Activated T-helper 1 cell treated with Interleukin-2 at 50 U/mL for 16 hours (primary cell): ENCODE measurements around the gene DOCK7.
"Not testable (repeated sequence)": the region's sequence is repeated elsewhere in the genome, so short reads cannot be mapped to it uniquely, and the experiment has no call there.

ENCODE experiments used
- DNase-seq: peaks from one replicate; pipeline ENCODE4 v3.0.0-alpha.2; 2020; ENCODE audit warnings: low read depth

The DOCK7 gene, protein sequence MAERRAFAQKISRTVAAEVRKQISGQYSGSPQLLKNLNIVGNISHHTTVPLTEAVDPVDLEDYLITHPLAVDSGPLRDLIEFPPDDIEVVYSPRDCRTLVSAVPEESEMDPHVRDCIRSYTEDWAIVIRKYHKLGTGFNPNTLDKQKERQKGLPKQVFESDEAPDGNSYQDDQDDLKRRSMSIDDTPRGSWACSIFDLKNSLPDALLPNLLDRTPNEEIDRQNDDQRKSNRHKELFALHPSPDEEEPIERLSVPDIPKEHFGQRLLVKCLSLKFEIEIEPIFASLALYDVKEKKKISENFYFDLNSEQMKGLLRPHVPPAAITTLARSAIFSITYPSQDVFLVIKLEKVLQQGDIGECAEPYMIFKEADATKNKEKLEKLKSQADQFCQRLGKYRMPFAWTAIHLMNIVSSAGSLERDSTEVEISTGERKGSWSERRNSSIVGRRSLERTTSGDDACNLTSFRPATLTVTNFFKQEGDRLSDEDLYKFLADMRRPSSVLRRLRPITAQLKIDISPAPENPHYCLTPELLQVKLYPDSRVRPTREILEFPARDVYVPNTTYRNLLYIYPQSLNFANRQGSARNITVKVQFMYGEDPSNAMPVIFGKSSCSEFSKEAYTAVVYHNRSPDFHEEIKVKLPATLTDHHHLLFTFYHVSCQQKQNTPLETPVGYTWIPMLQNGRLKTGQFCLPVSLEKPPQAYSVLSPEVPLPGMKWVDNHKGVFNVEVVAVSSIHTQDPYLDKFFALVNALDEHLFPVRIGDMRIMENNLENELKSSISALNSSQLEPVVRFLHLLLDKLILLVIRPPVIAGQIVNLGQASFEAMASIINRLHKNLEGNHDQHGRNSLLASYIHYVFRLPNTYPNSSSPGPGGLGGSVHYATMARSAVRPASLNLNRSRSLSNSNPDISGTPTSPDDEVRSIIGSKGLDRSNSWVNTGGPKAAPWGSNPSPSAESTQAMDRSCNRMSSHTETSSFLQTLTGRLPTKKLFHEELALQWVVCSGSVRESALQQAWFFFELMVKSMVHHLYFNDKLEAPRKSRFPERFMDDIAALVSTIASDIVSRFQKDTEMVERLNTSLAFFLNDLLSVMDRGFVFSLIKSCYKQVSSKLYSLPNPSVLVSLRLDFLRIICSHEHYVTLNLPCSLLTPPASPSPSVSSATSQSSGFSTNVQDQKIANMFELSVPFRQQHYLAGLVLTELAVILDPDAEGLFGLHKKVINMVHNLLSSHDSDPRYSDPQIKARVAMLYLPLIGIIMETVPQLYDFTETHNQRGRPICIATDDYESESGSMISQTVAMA (N-terminal part only)

DNA sequence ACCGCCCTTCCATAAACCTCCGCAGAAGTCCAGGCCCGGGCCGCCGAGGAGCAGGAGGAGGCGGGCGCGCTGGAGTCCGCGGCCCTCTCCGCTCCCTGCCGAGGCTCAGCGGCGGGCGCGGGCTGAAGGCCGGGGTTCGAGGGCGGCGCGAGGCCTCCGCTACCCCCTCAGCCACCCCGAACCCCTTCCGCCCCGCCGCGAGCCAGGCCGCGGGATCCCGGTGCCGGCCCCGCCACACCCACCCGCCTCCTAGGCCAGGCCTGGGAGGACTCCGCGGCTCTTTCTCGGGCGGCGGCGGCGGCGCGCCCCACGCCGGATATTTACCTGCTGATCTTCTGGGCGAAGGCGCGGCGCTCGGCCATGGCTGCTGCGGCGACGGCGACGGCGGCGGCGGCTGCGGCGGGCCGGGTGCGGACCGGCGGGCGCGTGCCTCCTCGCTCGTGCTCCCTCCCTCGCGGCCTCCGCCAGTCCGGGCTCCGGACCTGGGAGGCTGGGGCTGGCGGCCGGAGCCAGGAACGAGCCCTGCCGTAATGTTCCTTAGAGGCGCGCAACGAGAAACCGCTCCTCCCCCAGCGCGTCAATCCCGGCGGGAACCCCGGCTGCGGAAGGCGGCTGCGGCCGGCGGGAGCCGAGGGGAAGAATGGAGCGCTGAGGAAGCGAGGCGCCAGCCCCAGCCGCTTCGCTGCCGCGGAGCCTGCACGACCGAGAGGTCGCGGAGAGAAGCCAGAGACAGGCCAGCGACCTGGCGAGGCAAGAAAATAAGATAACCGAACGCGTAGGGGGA is at the start of gene DOCK7:
Gene DOCK7, minus strand, starts transcription at position 484 of the 784 bp plus-strand sequence. Its CDS starts 122 bp downstream, at position 362.
- peak; percentile 34 for DNase-seq

DNA sequence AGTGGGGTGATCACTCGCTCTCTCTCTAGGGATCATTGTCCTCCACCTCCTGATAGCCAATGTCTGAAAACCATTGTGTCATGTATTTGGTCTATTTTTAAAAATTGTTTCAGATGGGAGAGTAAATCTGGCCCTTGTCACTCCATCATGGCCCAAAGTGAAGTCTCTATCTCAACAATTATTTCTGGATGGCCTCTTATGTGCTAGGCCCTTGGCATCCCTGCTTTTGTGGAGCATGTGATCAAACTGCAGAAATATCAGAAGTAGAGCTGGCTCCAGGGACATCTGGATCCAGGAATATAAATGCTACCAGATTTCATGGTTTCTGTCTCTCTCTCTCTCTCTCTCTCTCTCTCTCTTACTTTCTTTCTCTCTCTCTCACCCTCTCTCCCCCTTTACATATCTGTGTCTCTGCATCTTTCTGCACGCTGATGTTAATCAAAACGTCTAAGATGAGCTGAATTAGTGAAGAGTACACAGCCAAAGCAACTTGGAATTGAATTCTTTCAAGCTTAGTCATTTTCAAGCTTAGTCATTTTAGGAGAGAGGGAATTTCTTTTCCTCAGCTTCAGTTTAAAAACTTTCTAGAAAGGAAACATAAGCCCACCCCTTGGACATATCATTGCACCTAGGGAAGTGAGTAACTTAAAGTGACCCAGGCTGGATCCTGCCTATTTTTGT is 47.4 kb upstream of the DOCK7 start:
- no peak for DNase-seq

DNA sequence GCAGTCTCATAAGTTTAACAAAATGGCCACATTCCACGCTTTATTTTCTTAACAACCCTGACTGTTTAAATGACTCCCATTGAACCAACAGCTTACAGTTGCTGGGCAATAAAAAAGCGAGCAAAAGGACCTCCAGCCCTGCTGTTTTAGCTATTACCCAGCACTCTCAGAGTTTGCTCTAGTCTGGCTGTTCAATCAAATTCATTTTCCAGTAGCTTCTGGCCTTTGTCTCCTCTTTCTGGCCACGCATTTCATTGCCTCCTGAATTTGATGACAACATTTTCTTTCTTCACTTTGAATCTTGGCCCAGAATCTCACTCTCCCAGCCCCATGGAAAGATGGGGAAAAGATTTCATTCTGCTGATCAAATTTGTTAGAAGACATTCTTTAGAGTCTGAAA is 44.1 kb upstream of the DOCK7 start:
- DNase-seq: no peak

DNA sequence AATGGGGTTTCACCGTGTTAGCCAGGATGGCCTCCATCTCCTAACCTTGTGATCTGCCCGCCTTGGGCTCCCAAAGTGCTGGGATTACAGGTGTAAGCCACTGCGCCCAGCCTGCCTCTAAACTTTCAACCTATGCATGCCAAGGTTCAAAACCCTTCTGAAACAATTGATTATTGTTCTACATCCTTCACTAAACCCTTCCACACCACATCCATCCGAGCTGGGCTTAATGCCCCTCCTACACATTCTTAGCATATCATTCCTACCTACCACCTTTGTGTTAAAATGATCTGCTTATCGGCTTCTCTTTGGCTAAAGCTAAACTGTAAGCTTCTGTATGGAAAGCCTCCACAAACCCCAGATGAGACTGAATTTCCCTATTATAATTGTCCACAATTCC is 40.8 kb upstream of the DOCK7 start:
- no peak for DNase-seq

DNA sequence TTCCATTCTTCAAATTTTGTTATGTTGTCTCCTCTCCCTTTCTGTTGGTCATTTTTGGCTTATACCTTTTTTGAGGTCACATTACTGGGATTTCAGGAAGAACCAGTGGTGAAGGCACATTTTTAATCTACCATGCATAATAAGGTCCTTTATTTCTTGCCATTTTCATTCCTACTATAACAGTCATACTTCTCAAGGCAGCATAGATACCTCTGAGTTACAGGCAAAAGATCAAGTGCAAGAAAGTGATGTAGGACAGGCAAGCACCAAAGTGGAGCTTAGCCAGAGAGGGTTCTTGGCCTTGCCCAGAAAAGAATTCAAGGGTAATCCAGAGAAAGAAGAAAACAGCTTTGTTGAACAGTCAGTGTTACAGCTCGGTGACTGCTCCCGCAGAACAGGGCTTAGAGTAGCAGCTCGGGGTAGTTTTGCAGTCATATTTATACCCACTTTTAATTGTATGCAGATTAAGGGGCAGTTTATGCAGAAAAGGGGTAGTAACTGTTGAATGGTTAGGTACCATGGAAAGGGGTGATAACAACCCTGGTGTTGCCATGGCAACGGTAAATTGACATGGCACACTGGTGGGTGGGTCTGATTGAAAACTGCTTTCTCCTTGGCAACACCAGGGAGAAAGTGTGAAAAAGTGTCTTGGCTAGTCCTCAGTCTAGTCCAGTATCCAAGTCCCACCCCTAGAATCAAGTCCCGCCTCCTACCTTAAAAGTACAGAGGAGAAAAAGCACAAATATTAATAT is 39.6 kb upstream of the DOCK7 start:
- no peak for DNase-seq

DNA sequence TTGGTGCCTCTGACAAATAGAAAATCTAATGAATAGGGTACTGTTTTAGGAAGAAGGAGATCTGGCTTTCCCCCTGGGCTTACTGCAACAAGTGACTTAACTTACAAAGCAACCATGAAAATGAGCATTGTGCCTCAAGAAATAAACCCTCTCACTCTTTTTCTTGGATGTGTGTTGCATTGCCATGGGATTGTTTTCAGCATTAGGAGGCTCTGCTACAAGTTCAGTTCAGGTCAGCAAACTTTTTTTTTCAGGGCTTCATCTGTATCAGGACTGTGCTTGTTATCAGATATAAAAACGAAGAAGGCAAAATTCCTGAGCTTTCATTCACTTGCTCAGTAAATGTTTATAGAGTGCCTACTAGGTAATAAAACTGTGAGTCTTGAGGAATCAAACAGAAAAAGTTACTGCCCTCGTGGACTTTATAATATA is 37.8 kb upstream of the DOCK7 start:
- DNase-seq: no peak

GRCh38 chr1:62725255-62725654 is 37.1 kb upstream of the DOCK7 start:
- DNase-seq: no peak

- DNase-seq: no peak
Measured at GRCh38 chr1:62724430-62724829, 36.2 kb upstream of the DOCK7 start.

- no peak for DNase-seq
Measured at GRCh38 chr1:62723883-62724282, 35.7 kb upstream of the DOCK7 start.

GRCh38 chr1:62722796-62723195 is 34.6 kb upstream of the DOCK7 start:
- DNase-seq: no peak

GRCh38 chr1:62720946-62721554 is 32.9 kb upstream of the DOCK7 start:
- DNase-seq: no peak

DNA sequence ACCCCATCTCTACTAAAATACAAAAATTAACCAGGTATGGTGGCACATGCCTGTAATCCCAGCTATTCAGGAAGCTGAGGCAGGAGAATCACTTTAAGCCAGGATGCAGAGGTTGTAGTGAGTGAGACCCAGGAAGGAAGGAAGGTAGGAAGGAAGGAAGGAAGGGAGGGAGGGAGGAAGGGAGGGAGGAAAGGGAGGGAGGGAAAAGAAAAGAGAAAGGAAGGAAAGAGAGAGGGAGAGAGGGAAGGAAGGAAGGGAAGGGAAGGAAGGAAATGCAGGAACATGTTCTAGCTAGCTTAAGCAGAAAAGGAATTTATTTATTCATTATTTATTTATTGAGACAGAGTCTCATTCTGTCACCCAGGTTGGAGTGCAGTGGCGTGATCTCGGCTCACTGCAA is 30.2 kb upstream of the DOCK7 start:
- DNase-seq: not testable (repeated sequence)

DNA sequence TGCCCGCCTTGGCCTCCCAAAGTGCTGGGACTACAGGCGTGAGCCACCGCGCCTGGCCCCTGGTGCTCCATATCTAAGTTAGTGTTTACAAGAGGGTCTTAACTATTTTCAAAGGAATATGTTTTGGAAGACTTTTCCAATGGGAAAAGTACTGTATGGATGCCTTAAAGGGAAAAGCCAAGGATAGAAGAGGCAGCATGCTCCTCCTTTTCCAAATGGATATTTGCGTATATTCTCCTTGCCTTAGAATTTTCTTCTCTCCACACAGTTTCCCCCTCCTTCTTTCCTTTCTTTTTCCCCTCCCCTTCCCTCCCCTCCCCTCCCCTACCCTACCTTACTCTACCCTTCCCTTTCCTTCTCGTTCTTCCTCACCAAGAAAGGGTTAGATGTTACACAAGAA is 29.3 kb upstream of the DOCK7 start:
- DNase-seq: no peak

GRCh38 chr1:62716397-62716796 is 28.2 kb upstream of the DOCK7 start:
- DNase-seq: no peak

DNA sequence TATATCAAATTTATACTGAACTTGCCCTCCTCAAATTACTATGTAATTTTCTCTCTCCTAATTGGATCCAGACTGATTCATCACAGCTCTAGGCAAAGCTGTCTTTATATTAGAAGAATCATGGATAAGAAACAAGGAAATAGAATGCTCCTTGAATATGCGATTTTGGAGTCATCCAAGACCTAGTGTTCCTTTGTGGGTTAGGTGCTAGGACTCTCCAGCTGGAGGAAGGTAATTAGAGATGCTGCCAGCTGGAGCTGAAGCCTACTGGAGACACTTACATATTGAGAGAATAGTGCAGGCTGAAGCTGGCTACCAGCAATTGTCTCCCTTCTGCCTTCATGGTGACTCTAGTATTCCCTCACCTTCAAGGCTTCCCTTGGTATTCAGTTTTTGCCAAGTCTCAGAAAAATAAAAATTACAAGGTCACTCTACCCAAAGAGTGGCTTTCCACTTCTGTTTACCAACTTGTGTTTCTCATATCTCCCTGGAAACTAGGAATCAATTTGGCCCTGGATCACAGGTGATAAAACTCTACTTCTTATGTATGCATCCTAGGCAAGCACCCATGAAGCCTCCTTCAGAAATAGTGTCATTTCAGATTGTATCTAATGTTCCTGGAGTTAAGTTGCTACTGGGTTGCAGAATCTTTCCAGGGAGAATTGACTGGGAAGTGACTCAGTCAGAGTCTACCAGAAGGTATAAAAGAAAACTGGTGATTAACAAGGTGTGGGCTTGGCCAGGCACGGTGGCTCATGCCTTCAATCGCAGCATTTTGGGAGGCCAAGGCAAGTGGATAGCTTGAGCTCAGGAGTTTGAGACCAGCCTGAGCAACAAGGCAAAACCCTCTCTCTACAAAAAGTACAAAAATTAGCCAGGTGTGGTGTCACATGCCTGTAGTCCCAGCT is 24.4 kb upstream of the DOCK7 start:
- DNase-seq: no peak

DNA sequence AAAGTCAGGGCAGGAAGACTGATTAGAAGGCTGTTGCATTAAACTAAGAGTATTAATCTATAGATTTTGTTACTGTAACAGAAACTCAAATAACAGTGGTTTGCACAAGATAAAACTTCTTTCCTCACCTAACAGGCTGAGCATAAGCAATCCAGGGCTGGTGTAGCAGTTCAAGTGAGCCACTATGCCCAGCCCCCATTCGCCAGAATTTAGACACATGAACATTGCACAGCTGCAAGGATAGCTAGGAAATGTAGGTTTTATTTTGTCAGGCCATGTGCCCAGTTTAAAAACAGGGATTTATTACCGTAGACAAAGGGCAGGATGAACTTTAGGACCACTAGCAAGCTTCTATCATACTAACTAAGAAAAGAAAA is 19.5 kb upstream of the DOCK7 start:
- no peak for DNase-seq

DNA sequence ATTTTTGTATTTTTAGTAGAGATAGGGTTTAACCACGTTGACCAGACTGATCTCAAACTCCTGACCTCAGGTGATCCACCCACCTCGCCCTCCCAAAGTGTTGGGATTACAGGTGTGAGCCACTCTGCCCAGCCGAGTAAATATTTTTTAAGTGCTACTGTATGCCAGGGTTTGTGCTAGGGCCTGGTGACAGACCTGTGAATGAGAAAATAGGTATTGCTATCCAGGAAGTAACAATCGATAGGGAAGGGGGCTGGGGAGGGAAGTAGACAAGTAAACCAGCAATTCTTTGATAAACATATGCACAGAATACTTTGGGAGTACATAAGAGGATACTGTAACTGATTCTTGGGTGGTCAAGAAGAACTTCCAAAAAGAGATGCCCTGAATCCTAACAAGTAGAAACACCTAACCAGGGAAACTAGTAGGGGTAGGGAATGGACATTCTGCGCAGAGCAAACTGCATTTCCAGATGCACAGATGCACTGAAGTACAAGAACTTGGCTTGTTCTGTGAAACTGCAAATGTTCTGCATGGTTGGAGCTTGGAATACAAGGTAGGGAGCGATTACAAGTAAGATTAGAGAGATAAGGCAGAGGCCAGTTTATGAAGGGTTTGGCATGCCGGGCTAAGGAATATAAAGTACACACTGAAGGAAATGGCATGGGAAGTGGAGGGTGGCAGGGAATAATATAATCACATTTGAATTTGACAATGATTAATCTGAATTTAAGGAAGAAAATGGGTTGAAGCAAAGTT is 19.0 kb upstream of the DOCK7 start:
- no peak for DNase-seq

DNA sequence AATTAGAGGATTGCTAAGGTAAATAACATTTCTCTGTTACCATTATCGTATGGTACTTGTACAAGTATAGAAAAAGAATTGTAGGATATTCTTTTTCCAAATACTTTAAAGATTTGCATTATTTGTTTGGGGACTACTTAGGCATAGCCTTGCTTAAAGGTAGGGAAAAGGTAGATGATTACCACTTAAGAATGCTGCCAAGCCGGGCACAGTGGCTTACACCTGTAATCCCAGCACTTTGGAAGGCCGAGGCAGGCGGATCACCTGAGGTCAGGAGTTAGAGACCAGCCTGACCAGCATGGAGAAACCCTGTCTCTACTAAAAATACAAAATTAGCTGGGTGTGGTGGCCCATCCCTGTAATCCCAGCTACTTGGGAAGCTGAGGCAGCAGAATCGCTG is 10.0 kb upstream of the DOCK7 start:
- DNase-seq: not testable (repeated sequence)
